T-helper 2 cell treated with Interferon-gamma antibody and Interleukin-4, amounts not matched to agents 5 μg/mL and 100 μg/mL, for 36 hours (primary cell): Measurements from ENCODE around the gene UBE2H.

Experiments used
- DNase-seq: peaks from one replicate; pipeline ENCODE4 v3.0.0; 2021; ENCODE audit warnings: low spot score
- H3K27ac Mint-ChIP-seq: one replicate; pipeline ENCODE4 v1.8.0; 2021; ENCODE audit warnings: mild to moderate bottlenecking, mixed read lengths
- H3K27me3 Mint-ChIP-seq: one replicate; pipeline ENCODE4 v1.8.0; 2021; ENCODE audit warnings: low read depth, mixed read lengths
- H3K36me3 Mint-ChIP-seq: one replicate; pipeline ENCODE4 v1.8.0; 2021; ENCODE audit warnings: low read depth, mixed read lengths
- H3K4me1 Mint-ChIP-seq: one replicate; pipeline ENCODE4 v1.8.0; 2021; ENCODE audit warnings: low read depth, mixed read lengths
- H3K4me3 Mint-ChIP-seq: one replicate; pipeline ENCODE4 v1.8.0; 2022; ENCODE audit warnings: mild to moderate bottlenecking, moderate library complexity, mixed read lengths
- H3K9me3 Mint-ChIP-seq: one replicate; pipeline ENCODE4 v1.8.0; 2021; ENCODE audit warnings: mixed read lengths

UBE2H gene

DNA sequence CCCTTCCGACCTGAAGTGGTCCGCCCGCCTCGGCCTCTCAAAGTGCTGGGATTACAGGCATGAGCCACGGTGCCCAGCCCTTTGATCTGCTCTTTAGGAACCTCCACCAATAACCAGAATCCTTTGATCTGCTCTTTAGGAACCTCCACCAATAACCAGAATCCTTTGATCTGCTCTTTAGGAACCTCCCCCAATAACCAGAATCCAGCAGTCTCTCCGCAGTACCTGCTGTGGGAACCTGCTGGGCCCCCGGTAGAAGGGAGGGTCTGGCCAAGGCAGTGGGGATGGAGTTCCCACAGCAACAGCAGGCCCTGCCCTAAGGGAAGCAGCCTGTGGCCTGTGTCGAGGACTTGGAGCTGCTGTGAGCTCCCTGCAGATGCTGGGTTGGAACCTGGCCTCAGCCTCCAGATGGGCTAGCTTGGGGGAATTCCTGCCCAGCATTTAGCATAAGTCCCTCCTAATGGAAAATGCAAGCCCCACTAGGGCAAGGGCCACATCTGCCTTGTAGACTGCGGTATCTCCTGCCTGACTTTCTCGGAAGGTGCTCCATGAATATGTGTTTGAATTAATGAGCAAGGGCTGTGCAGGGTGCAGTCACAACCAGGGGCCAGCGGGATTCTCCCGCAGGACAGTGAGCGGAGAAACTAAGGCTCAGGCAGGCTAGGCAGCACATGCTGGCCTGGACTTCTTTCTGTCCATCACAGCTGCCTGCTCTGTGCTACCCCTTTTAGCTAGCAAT is 165.8 kb downstream of the UBE2H start:
- H3K27ac Mint-ChIP-seq, result no peak overlapping the region
- peaks cover 20% of the 10 kb centered on the region for H3K4me1 Mint-ChIP-seq
- H3K9me3 Mint-ChIP-seq, result no peaks in the 10 kb centered on the region
- DNase-seq, result no peak
- H3K27me3 Mint-ChIP-seq, result peaks cover 68% of the 10 kb centered on the region
- no peaks in the 10 kb centered on the region for H3K36me3 Mint-ChIP-seq
- H3K4me3 Mint-ChIP-seq, result no peak overlapping the region

- Mint-ChIP-seq H3K4me1 (peaks cover 26% of the 10 kb centered on the region), H3K27ac (no peak overlapping the region), H3K27me3 (peaks cover 72% of the 10 kb centered on the region), H3K4me3 (peak overlapping the region; percentile 29), H3K36me3 (no peaks in the 10 kb centered on the region), H3K9me3 (no peaks in the 10 kb centered on the region)
- no peak for DNase-seq
These were observed 166.9 kb downstream of the UBE2H start for GRCh38 chr7:129785685-129786514.

DNA sequence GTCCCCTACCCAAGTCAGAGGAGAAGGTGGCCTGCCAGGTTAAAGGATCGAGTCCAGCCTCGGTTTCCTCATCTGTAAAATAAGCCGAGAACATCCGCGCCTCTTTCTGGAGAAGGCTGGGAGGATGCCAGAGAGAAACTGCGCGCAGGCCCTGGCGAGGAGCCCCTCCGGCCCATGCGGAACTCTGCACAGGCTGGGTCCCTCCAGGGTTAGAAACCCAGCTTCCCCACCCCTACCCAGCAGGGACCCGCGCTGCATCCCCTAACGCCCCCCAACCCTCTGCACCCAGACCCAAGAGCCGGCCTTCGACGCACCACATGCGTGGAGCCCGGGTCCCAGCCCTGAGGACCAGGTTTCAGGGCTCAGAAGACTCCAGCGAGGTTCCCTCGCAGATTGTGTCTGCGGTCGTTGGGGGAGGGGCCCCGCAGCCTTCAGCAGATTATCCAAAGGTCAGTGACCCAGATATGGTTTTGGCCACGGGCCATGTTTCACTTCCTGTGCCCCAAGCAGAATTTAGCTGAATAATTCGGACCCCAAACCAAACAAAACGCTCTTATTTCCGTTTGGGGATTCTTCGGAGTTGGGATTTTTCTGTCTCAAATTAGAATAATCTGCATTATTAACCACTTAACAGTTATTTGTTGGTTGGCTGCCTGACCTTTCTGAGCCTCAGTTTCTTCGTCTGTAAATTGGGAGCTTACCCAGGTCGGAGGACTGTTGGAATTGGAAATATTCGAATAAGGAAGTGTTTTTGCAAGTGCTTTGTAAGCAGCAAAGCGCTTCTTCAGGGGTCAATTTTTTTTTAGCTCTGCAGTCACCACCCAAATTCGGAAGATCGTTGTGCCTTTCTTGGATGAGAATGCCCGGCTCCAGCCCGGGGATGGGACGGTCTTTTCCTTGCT is 167.7 kb downstream of the UBE2H start:
- Mint-ChIP-seq H3K27ac (no peak overlapping the region), H3K4me1 (peaks cover 26% of the 10 kb centered on the region), H3K4me3 (peak overlapping the region; percentile 29), H3K36me3 (no peaks in the 10 kb centered on the region), H3K9me3 (no peaks in the 10 kb centered on the region), H3K27me3 (peaks cover 76% of the 10 kb centered on the region)
- no peak for DNase-seq

GRCh38 chr7:129784437-129784782 is 168.3 kb downstream of the UBE2H start:
- no peak overlapping the region for H3K27ac Mint-ChIP-seq
- no peaks in the 10 kb centered on the region for H3K36me3 Mint-ChIP-seq
- H3K27me3 Mint-ChIP-seq, result peaks cover 76% of the 10 kb centered on the region
- no peak overlapping the region for H3K4me3 Mint-ChIP-seq
- DNase-seq, result no peak
- H3K4me1 Mint-ChIP-seq, result peaks cover 26% of the 10 kb centered on the region
- H3K9me3 Mint-ChIP-seq, result no peaks in the 10 kb centered on the region

DNA sequence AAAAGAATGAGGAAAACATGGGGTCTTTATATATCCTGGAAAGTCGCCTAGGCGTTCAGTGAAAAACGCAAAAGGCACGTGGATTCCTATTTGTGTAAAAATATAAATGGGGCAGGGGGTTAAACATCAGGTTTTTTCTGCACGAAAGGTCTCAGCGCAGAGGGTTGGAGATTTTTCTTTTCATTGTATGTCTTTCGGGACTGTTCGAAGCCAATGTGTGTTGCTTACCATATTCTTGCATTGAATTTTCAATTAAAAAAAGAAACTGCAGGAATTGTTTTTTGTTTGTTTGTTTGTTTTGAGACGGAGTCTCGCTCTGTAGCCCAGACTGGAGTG is 169.2 kb downstream of the UBE2H start:
- H3K4me1 Mint-ChIP-seq, result peaks cover 26% of the 10 kb centered on the region
- H3K27ac Mint-ChIP-seq, result no peak overlapping the region
- H3K36me3 Mint-ChIP-seq, result no peaks in the 10 kb centered on the region
- H3K9me3 Mint-ChIP-seq, result no peaks in the 10 kb centered on the region
- DNase-seq, result no peak
- peaks cover 74% of the 10 kb centered on the region for H3K27me3 Mint-ChIP-seq
- peak overlapping the region; percentile 63 for H3K4me3 Mint-ChIP-seq

GRCh38 chr7:129782818-129783583 is 169.8 kb downstream of the UBE2H start:
- Mint-ChIP-seq H3K36me3 (no peaks in the 10 kb centered on the region), H3K4me3 (peak overlapping the region; percentile 63), H3K27me3 (peaks cover 79% of the 10 kb centered on the region), H3K9me3 (no peaks in the 10 kb centered on the region), H3K4me1 (peaks cover 26% of the 10 kb centered on the region), H3K27ac (no peak overlapping the region)
- DNase-seq, result no peak

DNA sequence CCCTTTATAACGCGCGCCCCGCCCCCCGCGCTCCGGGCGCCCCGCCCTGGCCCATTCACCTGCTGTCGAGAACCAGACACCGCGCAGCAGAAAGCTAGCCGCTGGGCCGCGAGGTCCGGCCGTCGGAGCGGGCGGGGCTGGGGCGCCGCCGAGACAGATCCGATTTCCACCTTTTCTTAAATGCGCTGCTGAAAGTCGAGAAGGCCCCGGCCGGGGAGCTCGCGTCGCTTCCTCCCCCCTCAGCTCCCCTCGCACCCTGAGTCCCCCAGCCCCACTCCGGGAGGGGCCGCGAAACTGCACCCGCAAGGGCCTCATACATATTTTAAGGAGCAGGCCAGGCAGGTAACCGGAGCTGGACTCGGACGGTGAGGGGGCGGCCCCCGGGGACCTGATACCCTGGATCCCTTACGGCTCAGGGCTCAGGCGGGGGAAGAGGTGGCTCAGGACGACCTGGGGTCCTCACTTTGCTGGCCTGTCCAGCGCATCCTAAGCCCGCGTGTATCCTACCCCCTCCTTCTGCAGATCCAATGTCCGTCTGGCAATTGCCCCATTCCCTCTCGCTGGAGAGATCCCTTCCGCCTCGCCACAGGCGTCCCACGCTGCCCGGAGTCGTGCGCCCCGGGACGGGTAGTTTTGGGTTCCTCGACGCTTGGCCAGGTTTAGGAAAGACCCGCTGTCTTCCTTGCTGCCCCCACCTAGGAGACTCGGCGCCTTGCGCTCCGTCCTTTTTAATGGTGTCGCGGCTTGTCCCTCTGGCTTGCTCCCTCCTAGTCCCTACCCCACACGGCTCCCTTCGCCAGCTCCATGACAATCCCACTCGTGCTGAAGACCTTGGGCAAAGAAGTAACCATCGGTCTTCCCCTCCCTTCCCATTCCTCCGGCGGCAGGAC is 170.6 kb downstream of the UBE2H start:
- DNase-seq, result no peak
- Mint-ChIP-seq H3K27me3 (peaks cover 80% of the 10 kb centered on the region), H3K36me3 (no peaks in the 10 kb centered on the region), H3K9me3 (no peaks in the 10 kb centered on the region), H3K4me3 (peak overlapping the region; percentile 82), H3K27ac (no peak overlapping the region), H3K4me1 (peaks cover 26% of the 10 kb centered on the region)

- peaks cover 75% of the 10 kb centered on the region for H3K27me3 Mint-ChIP-seq
- H3K27ac Mint-ChIP-seq, result no peak overlapping the region
- DNase-seq, result no peak
These were observed 171.5 kb downstream of the UBE2H start for GRCh38 chr7:129780974-129781927.

More at GRCh38 chr7:129780974-129781927, 171.5 kb downstream of the UBE2H start:
- no peaks in the 10 kb centered on the region for H3K36me3 Mint-ChIP-seq
- H3K4me1 Mint-ChIP-seq, result peaks cover 26% of the 10 kb centered on the region
- H3K9me3 Mint-ChIP-seq, result no peaks in the 10 kb centered on the region
- H3K4me3 Mint-ChIP-seq, result peak overlapping the region; percentile 82
